Measurements from ENCODE around the gene CDX4. TPM values are rescaled to one million over a fixed set of nuclear protein-coding genes. Genes with fewer than 3 reads are reported as not detected.

Gene CDX4
- total RNA-seq = not detected in 2 replicates

GRCh38 chrX:73446831-73447230 lies at the start of gene CDX4:
Gene CDX4, plus strand, starts transcription at chrX:73447053. Its CDS starts 201 bp downstream, at chrX:73447254.

Other genes starting within 250 kb of the CDX4 start
- gene NAP1L2, start 232.2 kb upstream of the CDX4 start, total RNA-seq = not detected in 2 replicates
- 2.1 and 2.4 TPM in 2 replicates for gene CHIC1, start 116.1 kb downstream of the CDX4 start, total RNA-seq